Breast epithelium (tissue), 3 donors: ENCODE results near the gene ELMO3.

Experiments used
- POLR2A ChIP-seq: fragments of 450-650 bp; IDR thresholded peaks from one replicate; pipeline ENCODE4 v1.6.1; 2016; ENCODE audit warnings: antibody characterized with exemption, mild to moderate bottlenecking, moderate library complexity
- POLR2AphosphoS5 ChIP-seq, 3 donors: sonication (generic); formaldehyde crosslinking; IDR thresholded peaks; one replicate each; pipeline ENCODE4 v1.6.1; 2017; ENCODE audit warnings: antibody characterized with exemption in 3 of 3
- TF ChIP-seq, protein P1 (sequence below), 3 donors: fragments of 450-650 bp; IDR thresholded peaks; one replicate each; pipeline ENCODE4 v1.5.1; 2016 to 2017; ENCODE audit warnings: antibody characterized with exemption in 3 of 3, mild to moderate bottlenecking in 3 of 3, moderate library complexity in 3 of 3

DNA sequence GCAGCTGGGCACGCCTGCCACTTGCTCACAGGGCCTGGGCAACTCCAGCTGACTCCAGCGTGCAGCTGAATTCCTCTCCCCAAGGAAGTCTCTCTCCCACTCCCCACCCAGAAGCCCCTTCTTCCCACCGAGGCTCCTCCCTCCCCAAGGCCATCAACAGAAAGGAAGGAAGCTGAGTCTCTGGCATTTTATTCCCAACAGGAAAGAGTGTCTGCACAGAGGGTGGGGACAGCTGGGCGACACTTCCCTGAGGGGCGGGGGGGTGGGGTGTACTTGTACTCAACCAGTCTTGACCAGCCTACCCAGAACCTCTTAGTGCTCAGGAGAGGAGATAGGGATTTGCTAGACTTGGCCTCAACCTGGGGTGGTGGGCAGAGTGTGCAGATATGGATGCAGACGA, 8.9 kb upstream of the ELMO3 start, which contains the start of gene EXOC3L1:
- TF ChIP-seq, protein P1, sequence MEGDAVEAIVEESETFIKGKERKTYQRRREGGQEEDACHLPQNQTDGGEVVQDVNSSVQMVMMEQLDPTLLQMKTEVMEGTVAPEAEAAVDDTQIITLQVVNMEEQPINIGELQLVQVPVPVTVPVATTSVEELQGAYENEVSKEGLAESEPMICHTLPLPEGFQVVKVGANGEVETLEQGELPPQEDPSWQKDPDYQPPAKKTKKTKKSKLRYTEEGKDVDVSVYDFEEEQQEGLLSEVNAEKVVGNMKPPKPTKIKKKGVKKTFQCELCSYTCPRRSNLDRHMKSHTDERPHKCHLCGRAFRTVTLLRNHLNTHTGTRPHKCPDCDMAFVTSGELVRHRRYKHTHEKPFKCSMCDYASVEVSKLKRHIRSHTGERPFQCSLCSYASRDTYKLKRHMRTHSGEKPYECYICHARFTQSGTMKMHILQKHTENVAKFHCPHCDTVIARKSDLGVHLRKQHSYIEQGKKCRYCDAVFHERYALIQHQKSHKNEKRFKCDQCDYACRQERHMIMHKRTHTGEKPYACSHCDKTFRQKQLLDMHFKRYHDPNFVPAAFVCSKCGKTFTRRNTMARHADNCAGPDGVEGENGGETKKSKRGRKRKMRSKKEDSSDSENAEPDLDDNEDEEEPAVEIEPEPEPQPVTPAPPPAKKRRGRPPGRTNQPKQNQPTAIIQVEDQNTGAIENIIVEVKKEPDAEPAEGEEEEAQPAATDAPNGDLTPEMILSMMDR (IDR thresholded peaks at IDR 0.05) = no peak
- TF ChIP-seq POLR2AphosphoS5 (IDR thresholded peaks at IDR 0.05) (no peak), POLR2A (no peak)
